ENCODE data around the gene PNMT. TPM values are rescaled to one million over a fixed set of nuclear protein-coding genes. Genes with fewer than 3 reads are reported as not detected.
A peak's percentile ranks its signal among the peaks of the same experiment; 100 is the strongest.
"Not testable (repeated sequence)": the region's sequence is repeated elsewhere in the genome, so short reads cannot be mapped to it uniquely, and the experiment has no call there.

The PNMT gene
- total and polyA plus RNA-seq, 3 experiments from 2014 or later, result 0.39 TPM; not detected in 2

DNA sequence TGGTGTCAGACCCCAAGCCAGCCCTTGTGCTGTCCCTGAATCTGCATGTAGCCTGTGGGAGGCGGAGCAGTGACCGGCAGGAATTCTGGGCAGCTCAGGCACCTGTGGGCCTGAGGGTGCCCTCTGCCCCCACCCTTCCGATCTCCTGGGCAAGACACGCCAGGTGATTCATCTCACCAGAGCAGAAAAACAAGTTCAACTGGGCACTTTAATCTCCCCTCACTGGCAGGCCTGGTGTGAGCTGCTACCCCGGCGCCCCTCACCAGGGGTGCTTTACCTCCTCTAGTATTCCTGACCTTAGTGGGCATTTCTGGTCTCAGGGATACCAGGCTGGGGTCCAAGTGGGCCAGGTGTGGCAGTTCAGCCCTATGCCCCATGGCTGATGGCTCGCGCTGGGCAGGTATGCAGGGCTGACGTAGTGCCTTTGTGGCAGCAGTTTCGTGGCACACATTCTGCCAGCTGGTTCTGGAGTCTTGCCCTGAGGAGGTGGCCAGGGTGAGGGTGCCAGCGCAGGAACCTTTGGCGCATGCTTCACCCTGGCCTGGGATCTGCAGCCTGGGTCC, 37.6 kb downstream of the PNMT start:
- Histone ChIP-seq H3K27ac (ENCODE audit: low read depth, low read length) (no peak overlapping the region), H3K36me3 (ENCODE audit: insufficient read depth, low read length) (no peaks in the 10 kb centered on the region), H3K9me3 (ENCODE audit: low read length) (no peaks in the 10 kb centered on the region), H3K27me3 (ENCODE audit: insufficient read depth, low read length, poor library complexity, severe bottlenecking) (peaks cover 10% of the 10 kb centered on the region), H3K4me1 (ENCODE audit: insufficient read depth, low read length) (peaks cover 18% of the 10 kb centered on the region), H3K4me3 (ENCODE audit: low read length) (no peak overlapping the region)
- Mint-ChIP-seq H3K9me3 (no peaks in the 10 kb centered on the region), H3K4me1 (peaks cover 13 to 19% (median 19%) of the 10 kb centered on the region in 3 donors), H3K27ac (no peak overlapping the region), H3K36me3 (no peaks in the 10 kb centered on the region), H3K27me3 (peaks cover 8 to 16% of the 10 kb centered on the region in 2 donors), H3K4me3 (no peak overlapping the region)
- ChIA-PET CTCF (interaction anchor here (0.8 to 1.4 kb wide), 3 partner anchors 51 to 275 kb away, joined by 3 to 5 read pairs (median 3); partner anchors contain the start of gene PSMD3), POLR2A (no interaction called here)
- no peak for DNase-seq

DNA sequence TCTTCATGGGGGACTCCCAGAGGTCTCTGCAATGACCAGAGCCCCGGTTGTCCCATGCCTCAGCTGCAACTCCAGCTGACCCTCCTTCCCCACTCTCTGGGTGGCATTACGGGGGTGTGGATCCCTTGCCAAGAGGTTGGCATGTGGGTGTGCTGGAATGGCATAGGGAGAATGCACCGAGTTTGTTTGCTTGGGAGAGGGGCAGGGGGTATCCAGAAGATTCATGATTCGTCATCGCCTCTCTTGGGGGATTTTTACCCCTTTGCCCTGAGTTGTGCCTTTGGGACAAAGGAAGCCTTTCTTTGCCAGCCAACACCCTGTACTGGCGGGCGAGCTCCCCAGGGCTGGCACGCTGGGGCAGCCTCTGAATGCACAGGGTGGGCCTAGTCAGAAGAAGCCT, 38.1 kb downstream of the PNMT start:
- Mint-ChIP-seq H3K4me1 (peaks cover 10 to 18% (median 14%) of the 10 kb centered on the region in 3 donors), H3K9me3 (no peaks in the 10 kb centered on the region), H3K27ac (no peak overlapping the region), H3K36me3 (no peaks in the 10 kb centered on the region), H3K27me3 (peaks cover 3 to 11% of the 10 kb centered on the region in 2 donors), H3K4me3 (no peak overlapping the region)
- ChIA-PET CTCF (interaction anchor here (0.6 to 1.4 kb wide), 3 partner anchors 51 to 274 kb away, joined by 3 to 5 read pairs (median 3); partner anchors contain the start of gene PSMD3), POLR2A (no interaction called here)
- no peak for DNase-seq
- no peak overlapping the region for H3K27ac ChIP-seq (ENCODE audit: low read depth, low read length)
- H3K4me3 ChIP-seq (ENCODE audit: low read length), result no peak overlapping the region
- H3K9me3 ChIP-seq (ENCODE audit: low read length), result no peaks in the 10 kb centered on the region
- H3K36me3 ChIP-seq (ENCODE audit: insufficient read depth, low read length), result no peaks in the 10 kb centered on the region
- H3K27me3 ChIP-seq (ENCODE audit: insufficient read depth, low read length, poor library complexity, severe bottlenecking), result peaks cover 5% of the 10 kb centered on the region
- peaks cover 18% of the 10 kb centered on the region for H3K4me1 ChIP-seq (ENCODE audit: insufficient read depth, low read length)

DNA sequence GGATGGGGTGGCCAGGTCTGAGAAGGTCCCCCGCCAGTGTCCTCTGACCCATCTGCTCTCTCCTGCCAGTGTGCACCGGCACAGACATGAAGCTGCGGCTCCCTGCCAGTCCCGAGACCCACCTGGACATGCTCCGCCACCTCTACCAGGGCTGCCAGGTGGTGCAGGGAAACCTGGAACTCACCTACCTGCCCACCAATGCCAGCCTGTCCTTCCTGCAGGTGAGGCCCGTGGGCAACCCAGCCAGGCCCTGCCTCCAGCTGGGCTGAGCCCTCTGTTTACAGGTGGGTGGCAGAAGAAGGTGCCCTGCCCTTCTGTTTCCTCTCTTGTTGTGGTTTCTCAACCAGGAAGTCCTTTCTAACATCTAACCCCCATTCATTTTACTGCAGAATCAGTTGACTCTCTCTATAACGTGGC, 38.7 kb downstream of the PNMT start:
- ChIA-PET POLR2A (no interaction called here), CTCF (interaction anchor here (0.6 kb wide), 1 partner anchor 247 kb away, joined by 3 read pairs; no protein-coding TSS in a partner anchor)
- H3K36me3 Mint-ChIP-seq, result peaks cover 0 to 1% (median 0%) of the 10 kb centered on the region in 3 donors
- Histone ChIP-seq H3K9me3 (ENCODE audit: low read length) (no peaks in the 10 kb centered on the region), H3K4me3 (ENCODE audit: low read length) (peak overlapping the region; percentile 55), H3K4me1 (ENCODE audit: insufficient read depth, low read length) (peaks cover 18% of the 10 kb centered on the region), H3K27me3 (ENCODE audit: insufficient read depth, low read length, poor library complexity, severe bottlenecking) (peaks cover 4% of the 10 kb centered on the region), H3K27ac (ENCODE audit: low read depth, low read length) (no peak overlapping the region), H3K36me3 (ENCODE audit: insufficient read depth, low read length) (no peaks in the 10 kb centered on the region)
- no peaks in the 10 kb centered on the region for H3K9me3 Mint-ChIP-seq
- peaks cover under 1 to 6% of the 10 kb centered on the region in 2 donors for H3K27me3 Mint-ChIP-seq
- peak in 1 of 5 donors; percentile 37 for DNase-seq
- peak overlapping the region in 3 of 8 donors; percentile 3 to 81 (median 71) for H3K27ac Mint-ChIP-seq
- peak overlapping the region in 5 of 7 donors; percentile 4 to 80 (median 49) for H3K4me3 Mint-ChIP-seq
- H3K4me1 Mint-ChIP-seq, result peaks cover 10 to 18% (median 13%) of the 10 kb centered on the region in 3 donors

DNA sequence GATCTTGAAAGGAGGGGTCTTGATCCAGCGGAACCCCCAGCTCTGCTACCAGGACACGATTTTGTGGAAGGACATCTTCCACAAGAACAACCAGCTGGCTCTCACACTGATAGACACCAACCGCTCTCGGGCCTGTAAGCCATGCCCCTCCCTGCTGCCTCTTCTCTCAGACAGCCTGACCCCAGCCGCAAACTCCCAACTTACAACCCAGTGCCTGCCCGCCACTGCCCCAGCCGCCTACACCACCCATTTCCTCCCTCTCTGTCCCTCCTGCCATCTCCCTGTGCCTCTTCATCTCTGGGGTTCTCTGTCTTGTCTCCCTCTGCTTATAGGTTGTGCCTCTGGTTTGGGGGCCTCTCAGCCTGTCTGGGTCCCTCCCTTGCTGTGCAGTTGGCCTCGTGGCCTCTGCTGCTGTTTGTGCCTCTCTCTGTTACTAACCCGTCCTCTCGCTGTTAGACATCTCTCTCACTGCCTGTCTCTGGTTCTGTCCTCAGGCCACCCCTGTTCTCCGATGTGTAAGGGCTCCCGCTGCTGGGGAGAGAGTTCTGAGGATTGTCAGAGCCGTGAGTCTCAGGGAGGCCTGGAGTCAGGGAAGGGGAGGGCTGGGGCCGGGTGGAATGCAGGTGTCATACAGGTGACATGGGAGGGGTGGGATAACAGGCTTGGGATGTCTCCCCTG, 41.2 kb downstream of the PNMT start:
- Histone ChIP-seq H3K4me3 (ENCODE audit: low read length) (no peak overlapping the region), H3K27ac (ENCODE audit: low read depth, low read length) (no peak overlapping the region), H3K36me3 (ENCODE audit: insufficient read depth, low read length) (no peaks in the 10 kb centered on the region), H3K27me3 (ENCODE audit: insufficient read depth, low read length, poor library complexity, severe bottlenecking) (no peaks in the 10 kb centered on the region), H3K4me1 (ENCODE audit: insufficient read depth, low read length) (peaks cover 18% of the 10 kb centered on the region), H3K9me3 (ENCODE audit: low read length) (no peaks in the 10 kb centered on the region)
- Mint-ChIP-seq H3K36me3 (peaks cover 0 to 3% (median 0%) of the 10 kb centered on the region in 3 donors), H3K27ac (peak overlapping the region in 5 of 8 donors; percentile 23 to 93 (median 56)), H3K4me3 (peak overlapping the region in 3 of 7 donors; percentile 12 to 36 (median 16)), H3K4me1 (peaks cover 10 to 18% (median 13%) of the 10 kb centered on the region in 3 donors), H3K27me3 (peaks cover 0 to 2% of the 10 kb centered on the region in 2 donors), H3K9me3 (no peaks in the 10 kb centered on the region)
- no peak for DNase-seq
- ChIA-PET POLR2A (no interaction called here), CTCF (no interaction called here)

DNA sequence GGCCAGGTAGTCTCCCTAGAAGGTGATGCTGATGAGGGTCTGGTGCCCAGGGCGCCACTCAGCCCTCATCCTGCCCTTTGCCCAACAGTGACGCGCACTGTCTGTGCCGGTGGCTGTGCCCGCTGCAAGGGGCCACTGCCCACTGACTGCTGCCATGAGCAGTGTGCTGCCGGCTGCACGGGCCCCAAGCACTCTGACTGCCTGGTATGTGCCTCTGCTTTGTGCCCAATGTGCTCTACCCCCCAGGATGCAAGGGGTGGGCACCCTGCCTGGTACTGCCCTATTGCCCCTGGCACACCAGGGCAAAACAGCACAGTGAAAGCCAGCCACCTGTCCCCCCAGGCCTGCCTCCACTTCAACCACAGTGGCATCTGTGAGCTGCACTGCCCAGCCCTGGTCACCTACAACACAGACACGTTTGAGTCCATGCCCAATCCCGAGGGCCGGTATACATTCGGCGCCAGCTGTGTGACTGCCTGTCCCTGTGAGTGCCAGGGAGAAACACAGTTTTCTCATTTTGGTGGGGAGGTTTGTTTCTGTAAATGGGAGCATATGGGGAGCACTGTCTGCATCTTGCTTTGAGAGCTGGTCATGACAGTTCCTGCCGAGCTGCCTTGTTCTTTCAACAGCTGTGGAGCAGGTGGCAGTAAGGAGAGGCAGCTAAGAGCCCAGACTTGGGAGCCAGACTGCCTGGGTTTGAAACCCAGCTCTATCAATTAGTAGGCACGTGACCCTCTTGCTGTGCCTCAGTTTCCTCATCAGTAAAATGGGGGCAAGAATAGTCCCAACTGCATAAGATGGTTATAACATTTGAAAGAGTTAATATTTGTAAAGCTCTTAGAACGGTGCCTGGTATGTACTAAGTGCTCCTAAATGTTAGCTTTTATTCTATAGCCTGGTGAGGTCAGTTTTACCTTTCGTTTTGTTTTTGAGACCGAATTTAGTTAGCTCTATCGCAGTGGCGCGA, 42.0 kb downstream of the PNMT start:
- no peaks in the 10 kb centered on the region for H3K36me3 ChIP-seq (ENCODE audit: insufficient read depth, low read length)
- H3K4me1 ChIP-seq (ENCODE audit: insufficient read depth, low read length), result peaks cover 18% of the 10 kb centered on the region
- no peaks in the 10 kb centered on the region for H3K27me3 ChIP-seq (ENCODE audit: insufficient read depth, low read length, poor library complexity, severe bottlenecking)
- CTCF ChIA-PET, result interaction anchor here (0.6 to 1.3 kb wide), 3 partner anchors 48 to 87 kb away, joined by 3 read pairs; no protein-coding TSS in a partner anchor
- peaks cover 10 to 16% (median 13%) of the 10 kb centered on the region in 3 donors for H3K4me1 Mint-ChIP-seq
- H3K27me3 Mint-ChIP-seq, result peaks cover 0 to 2% of the 10 kb centered on the region in 2 donors
- DNase-seq, result no peak
- no peaks in the 10 kb centered on the region for H3K9me3 Mint-ChIP-seq
- POLR2A ChIA-PET, result no interaction called here
- H3K4me3 ChIP-seq (ENCODE audit: low read length), result no peak overlapping the region
- H3K36me3 Mint-ChIP-seq, result peaks cover 0 to 3% (median 0%) of the 10 kb centered on the region in 3 donors
- H3K4me3 Mint-ChIP-seq, result peak overlapping the region in 1 of 7 donors; percentile 12
- H3K9me3 ChIP-seq (ENCODE audit: low read length), result no peaks in the 10 kb centered on the region
- H3K27ac ChIP-seq (ENCODE audit: low read depth, low read length), result no peak overlapping the region
- no peak overlapping the region for H3K27ac Mint-ChIP-seq

DNA sequence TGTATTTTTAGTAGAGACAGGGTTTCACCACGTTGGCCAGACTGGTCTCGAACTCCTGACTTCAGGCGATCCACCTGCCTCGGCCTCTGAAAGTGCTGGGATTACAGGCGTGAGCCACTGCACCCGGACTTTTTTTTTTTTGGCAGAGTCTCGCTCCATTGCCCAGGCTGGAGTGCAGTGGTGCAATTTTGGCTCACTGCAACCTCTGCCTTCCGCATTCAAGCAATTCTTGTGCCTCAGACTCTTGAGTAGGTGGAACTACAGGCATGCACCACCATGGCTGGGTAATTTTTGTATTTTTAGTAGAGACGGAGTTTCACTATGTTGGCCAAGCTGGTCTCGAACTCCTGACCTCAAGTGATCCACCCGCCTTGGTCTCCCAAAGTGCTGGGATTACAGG, 42.8 kb downstream of the PNMT start:
- peaks cover 18% of the 10 kb centered on the region for H3K4me1 ChIP-seq (ENCODE audit: insufficient read depth, low read length)
- POLR2A ChIA-PET, result not testable (repeated sequence)

DNA sequence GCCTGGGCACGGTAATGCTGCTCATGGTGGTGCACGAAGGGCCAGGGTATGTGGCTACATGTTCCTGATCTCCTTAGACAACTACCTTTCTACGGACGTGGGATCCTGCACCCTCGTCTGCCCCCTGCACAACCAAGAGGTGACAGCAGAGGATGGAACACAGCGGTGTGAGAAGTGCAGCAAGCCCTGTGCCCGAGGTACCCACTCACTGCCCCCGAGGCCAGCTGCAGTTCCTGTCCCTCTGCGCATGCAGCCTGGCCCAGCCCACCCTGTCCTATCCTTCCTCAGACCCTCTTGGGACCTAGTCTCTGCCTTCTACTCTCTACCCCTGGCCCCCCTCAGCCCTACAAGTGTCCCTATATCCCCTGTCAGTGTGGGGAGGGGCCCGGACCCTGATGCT, 43.6 kb downstream of the PNMT start:
- Histone ChIP-seq H3K36me3 (ENCODE audit: insufficient read depth, low read length) (no peaks in the 10 kb centered on the region), H3K27me3 (ENCODE audit: insufficient read depth, low read length, poor library complexity, severe bottlenecking) (no peaks in the 10 kb centered on the region), H3K4me1 (ENCODE audit: insufficient read depth, low read length) (peaks cover 14% of the 10 kb centered on the region), H3K9me3 (ENCODE audit: low read length) (no peaks in the 10 kb centered on the region), H3K27ac (ENCODE audit: low read depth, low read length) (no peak overlapping the region), H3K4me3 (ENCODE audit: low read length) (no peak overlapping the region)
- ChIA-PET POLR2A (no interaction called here), CTCF (no interaction called here)
- H3K4me1 Mint-ChIP-seq, result peaks cover 7 to 14% (median 7%) of the 10 kb centered on the region in 3 donors
- H3K4me3 Mint-ChIP-seq, result no peak overlapping the region
- DNase-seq, result no peak
- H3K36me3 Mint-ChIP-seq, result peaks cover 0 to 3% (median 0%) of the 10 kb centered on the region in 3 donors
- peaks cover 0 to 2% of the 10 kb centered on the region in 2 donors for H3K27me3 Mint-ChIP-seq
- H3K27ac Mint-ChIP-seq, result no peak overlapping the region
- H3K9me3 Mint-ChIP-seq, result no peaks in the 10 kb centered on the region

More for the DNA sequence above, 42.8 kb downstream of the PNMT start:
- not testable (repeated sequence) for DNase-seq; H3K9me3 Mint-ChIP-seq; H3K27ac Mint-ChIP-seq; H3K27ac ChIP-seq (ENCODE audit: low read depth, low read length); H3K27me3 Mint-ChIP-seq; H3K4me3 Mint-ChIP-seq; H3K36me3 Mint-ChIP-seq; H3K4me3 ChIP-seq (ENCODE audit: low read length); H3K27me3 ChIP-seq (ENCODE audit: insufficient read depth, low read length, poor library complexity, severe bottlenecking); H3K9me3 ChIP-seq (ENCODE audit: low read length); H3K36me3 ChIP-seq (ENCODE audit: insufficient read depth, low read length)
- H3K4me1 Mint-ChIP-seq, result peaks cover 10 to 16% (median 13%) of the 10 kb centered on the region in 3 donors
- CTCF ChIA-PET, result interaction anchor here (1.1 to 1.3 kb wide), 2 partner anchors 47 to 88 kb away, joined by 3 read pairs; no protein-coding TSS in a partner anchor
